GM23338 (cell line): ENCODE results near the gene OR8H3.

ENCODE experiments used
- CREB1 ChIP-seq: fragments of 250-450 bp; sonication (Bioruptor Pico); IDR thresholded peaks from 2 replicates; pipeline ENCODE4 v1.5.0; 2020; ENCODE audit warnings: low read depth, mild to moderate bottlenecking, moderate library complexity
- EZH2 ChIP-seq: fragments of 200-600 bp; sonication (generic); IDR thresholded peaks from one replicate; pipeline ENCODE4 v1.8.0; 2017; ENCODE audit warnings: antibody characterized with exemption, mild to moderate bottlenecking, low read depth; ENCODE audit not compliant: unreplicated experiment
- EZH2phosphoT487 ChIP-seq: fragments of 200-600 bp; sonication (generic); IDR thresholded peaks from one replicate; pipeline ENCODE4 v1.8.1; 2018; ENCODE audit warnings: antibody characterized with exemption; ENCODE audit not compliant: unreplicated experiment
- JUNB ChIP-seq: IDR thresholded peaks from one replicate; pipeline ENCODE4 v1.6.1; 2016; ENCODE audit warnings: antibody characterized with exemption; ENCODE audit not compliant: unreplicated experiment
- POLR2AphosphoS5 ChIP-seq: IDR thresholded peaks from 2 replicates; pipeline ENCODE4 v1.6.1; 2016; ENCODE audit warnings: antibody characterized with exemption, low read depth
- STAT1 ChIP-seq: IDR thresholded peaks from one replicate; pipeline ENCODE4 v1.6.1; 2016; ENCODE audit warnings: antibody characterized with exemption; ENCODE audit not compliant: unreplicated experiment
- TF ChIP-seq, protein P1 (sequence below), 2 experiments: fragments of 200-600 bp in 1 of 2; sonication (generic) in 1 of 2; conservative IDR thresholded peaks; 2 replicates each; pipeline versions ENCODE4 v1.5.1 to v1.6.1; 2016 to 2017; ENCODE audit warnings: antibody characterized with exemption in 2 of 2, low read depth in 2 of 2, mild to moderate bottlenecking in 2 of 2, moderate library complexity in 1 of 2
- TF ChIP-seq, protein P2 (sequence below): IDR thresholded peaks from one replicate; pipeline ENCODE4 v1.6.1; 2018; ENCODE audit warnings: antibody characterized with exemption; ENCODE audit not compliant: unreplicated experiment
- TF ChIP-seq, protein P3 (sequence below): IDR thresholded peaks from 2 replicates; pipeline ENCODE4 v1.6.1; 2016; ENCODE audit warnings: antibody characterized with exemption
- TF ChIP-seq, protein P4 (sequence below): fragments of 250-450 bp; sonication (Bioruptor Pico); IDR thresholded peaks from 2 replicates; pipeline ENCODE4 v1.5.0; 2020; ENCODE audit warnings: mild to moderate bottlenecking, moderate library complexity

DNA sequence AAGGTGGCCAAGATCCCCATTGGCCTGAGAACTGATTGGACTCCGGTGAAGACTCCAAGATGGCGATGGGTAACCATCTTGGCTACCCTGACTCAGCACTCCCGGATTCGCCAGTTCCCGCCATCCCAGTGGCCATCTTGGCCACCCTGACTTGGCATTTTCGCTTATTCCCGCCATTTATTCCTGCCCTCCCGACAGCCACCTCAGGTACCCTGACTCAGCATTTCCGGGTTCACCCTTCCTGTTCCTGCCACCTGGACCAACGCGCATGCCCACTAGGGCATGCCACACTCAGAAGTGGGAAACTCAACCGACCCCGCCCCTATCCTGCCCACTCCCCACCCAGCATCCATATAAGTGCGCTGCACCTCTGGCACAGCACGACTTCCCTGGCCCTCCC is 30.2 kb downstream of the OR8H3 start:
- TF ChIP-seq, protein P1, sequence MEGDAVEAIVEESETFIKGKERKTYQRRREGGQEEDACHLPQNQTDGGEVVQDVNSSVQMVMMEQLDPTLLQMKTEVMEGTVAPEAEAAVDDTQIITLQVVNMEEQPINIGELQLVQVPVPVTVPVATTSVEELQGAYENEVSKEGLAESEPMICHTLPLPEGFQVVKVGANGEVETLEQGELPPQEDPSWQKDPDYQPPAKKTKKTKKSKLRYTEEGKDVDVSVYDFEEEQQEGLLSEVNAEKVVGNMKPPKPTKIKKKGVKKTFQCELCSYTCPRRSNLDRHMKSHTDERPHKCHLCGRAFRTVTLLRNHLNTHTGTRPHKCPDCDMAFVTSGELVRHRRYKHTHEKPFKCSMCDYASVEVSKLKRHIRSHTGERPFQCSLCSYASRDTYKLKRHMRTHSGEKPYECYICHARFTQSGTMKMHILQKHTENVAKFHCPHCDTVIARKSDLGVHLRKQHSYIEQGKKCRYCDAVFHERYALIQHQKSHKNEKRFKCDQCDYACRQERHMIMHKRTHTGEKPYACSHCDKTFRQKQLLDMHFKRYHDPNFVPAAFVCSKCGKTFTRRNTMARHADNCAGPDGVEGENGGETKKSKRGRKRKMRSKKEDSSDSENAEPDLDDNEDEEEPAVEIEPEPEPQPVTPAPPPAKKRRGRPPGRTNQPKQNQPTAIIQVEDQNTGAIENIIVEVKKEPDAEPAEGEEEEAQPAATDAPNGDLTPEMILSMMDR (conservative IDR thresholded peaks at IDR 0.05; ENCODE audit: low read depth in 2 of 2): no peak
- no peak for TF ChIP-seq JUNB
- TF ChIP-seq EZH2: no peak
- no peak for TF ChIP-seq EZH2phosphoT487
- TF ChIP-seq, protein P2, sequence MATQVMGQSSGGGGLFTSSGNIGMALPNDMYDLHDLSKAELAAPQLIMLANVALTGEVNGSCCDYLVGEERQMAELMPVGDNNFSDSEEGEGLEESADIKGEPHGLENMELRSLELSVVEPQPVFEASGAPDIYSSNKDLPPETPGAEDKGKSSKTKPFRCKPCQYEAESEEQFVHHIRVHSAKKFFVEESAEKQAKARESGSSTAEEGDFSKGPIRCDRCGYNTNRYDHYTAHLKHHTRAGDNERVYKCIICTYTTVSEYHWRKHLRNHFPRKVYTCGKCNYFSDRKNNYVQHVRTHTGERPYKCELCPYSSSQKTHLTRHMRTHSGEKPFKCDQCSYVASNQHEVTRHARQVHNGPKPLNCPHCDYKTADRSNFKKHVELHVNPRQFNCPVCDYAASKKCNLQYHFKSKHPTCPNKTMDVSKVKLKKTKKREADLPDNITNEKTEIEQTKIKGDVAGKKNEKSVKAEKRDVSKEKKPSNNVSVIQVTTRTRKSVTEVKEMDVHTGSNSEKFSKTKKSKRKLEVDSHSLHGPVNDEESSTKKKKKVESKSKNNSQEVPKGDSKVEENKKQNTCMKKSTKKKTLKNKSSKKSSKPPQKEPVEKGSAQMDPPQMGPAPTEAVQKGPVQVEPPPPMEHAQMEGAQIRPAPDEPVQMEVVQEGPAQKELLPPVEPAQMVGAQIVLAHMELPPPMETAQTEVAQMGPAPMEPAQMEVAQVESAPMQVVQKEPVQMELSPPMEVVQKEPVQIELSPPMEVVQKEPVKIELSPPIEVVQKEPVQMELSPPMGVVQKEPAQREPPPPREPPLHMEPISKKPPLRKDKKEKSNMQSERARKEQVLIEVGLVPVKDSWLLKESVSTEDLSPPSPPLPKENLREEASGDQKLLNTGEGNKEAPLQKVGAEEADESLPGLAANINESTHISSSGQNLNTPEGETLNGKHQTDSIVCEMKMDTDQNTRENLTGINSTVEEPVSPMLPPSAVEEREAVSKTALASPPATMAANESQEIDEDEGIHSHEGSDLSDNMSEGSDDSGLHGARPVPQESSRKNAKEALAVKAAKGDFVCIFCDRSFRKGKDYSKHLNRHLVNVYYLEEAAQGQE: no peak
- no peak for TF ChIP-seq POLR2AphosphoS5
- TF ChIP-seq, protein P3, sequence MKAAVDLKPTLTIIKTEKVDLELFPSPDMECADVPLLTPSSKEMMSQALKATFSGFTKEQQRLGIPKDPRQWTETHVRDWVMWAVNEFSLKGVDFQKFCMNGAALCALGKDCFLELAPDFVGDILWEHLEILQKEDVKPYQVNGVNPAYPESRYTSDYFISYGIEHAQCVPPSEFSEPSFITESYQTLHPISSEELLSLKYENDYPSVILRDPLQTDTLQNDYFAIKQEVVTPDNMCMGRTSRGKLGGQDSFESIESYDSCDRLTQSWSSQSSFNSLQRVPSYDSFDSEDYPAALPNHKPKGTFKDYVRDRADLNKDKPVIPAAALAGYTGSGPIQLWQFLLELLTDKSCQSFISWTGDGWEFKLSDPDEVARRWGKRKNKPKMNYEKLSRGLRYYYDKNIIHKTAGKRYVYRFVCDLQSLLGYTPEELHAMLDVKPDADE: no peak
- no peak for TF ChIP-seq CREB1
- TF ChIP-seq, protein P4, sequence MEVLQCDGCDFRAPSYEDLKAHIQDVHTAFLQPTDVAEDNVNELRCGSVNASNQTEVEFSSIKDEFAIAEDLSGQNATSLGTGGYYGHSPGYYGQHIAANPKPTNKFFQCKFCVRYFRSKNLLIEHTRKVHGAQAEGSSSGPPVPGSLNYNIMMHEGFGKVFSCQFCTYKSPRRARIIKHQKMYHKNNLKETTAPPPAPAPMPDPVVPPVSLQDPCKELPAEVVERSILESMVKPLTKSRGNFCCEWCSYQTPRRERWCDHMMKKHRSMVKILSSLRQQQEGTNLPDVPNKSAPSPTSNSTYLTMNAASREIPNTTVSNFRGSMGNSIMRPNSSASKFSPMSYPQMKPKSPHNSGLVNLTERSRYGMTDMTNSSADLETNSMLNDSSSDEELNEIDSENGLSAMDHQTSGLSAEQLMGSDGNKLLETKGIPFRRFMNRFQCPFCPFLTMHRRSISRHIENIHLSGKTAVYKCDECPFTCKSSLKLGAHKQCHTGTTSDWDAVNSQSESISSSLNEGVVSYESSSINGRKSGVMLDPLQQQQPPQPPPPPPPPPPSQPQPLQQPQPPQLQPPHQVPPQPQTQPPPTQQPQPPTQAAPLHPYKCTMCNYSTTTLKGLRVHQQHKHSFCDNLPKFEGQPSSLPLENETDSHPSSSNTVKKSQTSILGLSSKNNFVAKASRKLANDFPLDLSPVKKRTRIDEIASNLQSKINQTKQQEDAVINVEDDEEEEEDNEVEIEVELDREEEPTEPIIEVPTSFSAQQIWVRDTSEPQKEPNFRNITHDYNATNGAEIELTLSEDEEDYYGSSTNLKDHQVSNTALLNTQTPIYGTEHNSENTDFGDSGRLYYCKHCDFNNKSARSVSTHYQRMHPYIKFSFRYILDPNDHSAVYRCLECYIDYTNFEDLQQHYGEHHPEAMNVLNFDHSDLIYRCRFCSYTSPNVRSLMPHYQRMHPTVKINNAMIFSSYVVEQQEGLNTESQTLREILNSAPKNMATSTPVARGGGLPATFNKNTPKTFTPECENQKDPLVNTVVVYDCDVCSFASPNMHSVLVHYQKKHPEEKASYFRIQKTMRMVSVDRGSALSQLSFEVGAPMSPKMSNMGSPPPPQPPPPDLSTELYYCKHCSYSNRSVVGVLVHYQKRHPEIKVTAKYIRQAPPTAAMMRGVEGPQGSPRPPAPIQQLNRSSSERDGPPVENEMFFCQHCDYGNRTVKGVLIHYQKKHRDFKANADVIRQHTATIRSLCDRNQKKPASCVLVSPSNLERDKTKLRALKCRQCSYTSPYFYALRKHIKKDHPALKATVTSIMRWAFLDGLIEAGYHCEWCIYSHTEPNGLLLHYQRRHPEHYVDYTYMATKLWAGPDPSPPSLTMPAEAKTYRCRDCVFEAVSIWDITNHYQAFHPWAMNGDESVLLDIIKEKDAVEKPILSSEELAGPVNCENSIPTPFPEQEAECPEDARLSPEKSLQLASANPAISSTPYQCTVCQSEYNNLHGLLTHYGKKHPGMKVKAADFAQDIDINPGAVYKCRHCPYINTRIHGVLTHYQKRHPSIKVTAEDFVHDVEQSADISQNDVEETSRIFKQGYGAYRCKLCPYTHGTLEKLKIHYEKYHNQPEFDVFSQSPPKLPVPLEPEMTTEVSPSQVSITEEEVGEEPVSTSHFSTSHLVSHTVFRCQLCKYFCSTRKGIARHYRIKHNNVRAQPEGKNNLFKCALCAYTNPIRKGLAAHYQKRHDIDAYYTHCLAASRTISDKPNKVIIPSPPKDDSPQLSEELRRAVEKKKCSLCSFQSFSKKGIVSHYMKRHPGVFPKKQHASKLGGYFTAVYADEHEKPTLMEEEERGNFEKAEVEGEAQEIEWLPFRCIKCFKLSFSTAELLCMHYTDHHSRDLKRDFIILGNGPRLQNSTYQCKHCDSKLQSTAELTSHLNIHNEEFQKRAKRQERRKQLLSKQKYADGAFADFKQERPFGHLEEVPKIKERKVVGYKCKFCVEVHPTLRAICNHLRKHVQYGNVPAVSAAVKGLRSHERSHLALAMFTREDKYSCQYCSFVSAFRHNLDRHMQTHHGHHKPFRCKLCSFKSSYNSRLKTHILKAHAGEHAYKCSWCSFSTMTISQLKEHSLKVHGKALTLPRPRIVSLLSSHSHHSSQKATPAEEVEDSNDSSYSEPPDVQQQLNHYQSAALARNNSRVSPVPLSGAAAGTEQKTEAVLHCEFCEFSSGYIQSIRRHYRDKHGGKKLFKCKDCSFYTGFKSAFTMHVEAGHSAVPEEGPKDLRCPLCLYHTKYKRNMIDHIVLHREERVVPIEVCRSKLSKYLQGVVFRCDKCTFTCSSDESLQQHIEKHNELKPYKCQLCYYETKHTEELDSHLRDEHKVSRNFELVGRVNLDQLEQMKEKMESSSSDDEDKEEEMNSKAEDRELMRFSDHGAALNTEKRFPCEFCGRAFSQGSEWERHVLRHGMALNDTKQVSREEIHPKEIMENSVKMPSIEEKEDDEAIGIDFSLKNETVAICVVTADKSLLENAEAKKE (CRISPR knock-in tag): no peak
- no peak for TF ChIP-seq STAT1
